Measurements from ENCODE around the gene TLNRD1. TPM values are rescaled to one million over a fixed set of nuclear protein-coding genes. Genes with fewer than 3 reads are reported as not detected.

TLNRD1 gene
- total RNA-seq, 4 donors from 2014 or later: 15.4 to 25.6 (median 19.5) TPM

DNA sequence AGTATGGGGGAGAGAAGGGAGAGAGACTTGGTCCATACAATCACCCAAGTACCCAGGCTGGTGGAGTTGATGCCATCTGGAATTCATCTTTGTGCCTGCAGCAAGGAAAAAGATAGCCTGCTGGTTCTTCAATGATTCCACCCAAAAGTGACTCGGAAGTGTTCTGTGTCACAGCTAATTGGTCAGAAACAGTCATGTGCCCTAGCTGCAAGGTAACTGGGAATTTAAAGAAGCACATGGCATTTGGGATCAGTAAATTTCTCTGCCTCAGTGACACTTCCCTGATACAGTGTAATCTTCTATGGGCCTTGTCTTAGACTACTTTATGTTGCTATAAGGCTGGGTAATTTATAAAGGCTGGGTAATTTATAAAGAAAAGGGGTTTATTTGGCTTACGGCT, 17.5 kb downstream of the TLNRD1 start:
- TF ChIP-seq POLR2A (IDR thresholded peaks at IDR 0.05): no peak
- TF ChIP-seq, protein P1, sequence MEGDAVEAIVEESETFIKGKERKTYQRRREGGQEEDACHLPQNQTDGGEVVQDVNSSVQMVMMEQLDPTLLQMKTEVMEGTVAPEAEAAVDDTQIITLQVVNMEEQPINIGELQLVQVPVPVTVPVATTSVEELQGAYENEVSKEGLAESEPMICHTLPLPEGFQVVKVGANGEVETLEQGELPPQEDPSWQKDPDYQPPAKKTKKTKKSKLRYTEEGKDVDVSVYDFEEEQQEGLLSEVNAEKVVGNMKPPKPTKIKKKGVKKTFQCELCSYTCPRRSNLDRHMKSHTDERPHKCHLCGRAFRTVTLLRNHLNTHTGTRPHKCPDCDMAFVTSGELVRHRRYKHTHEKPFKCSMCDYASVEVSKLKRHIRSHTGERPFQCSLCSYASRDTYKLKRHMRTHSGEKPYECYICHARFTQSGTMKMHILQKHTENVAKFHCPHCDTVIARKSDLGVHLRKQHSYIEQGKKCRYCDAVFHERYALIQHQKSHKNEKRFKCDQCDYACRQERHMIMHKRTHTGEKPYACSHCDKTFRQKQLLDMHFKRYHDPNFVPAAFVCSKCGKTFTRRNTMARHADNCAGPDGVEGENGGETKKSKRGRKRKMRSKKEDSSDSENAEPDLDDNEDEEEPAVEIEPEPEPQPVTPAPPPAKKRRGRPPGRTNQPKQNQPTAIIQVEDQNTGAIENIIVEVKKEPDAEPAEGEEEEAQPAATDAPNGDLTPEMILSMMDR (IDR thresholded peaks at IDR 0.05): no peak
- Histone ChIP-seq H3K9me3 (no peaks in the 10 kb centered on the region), H3K36me3 (no peaks in the 10 kb centered on the region), H3K4me1 (no peaks in the 10 kb centered on the region), H3K27ac (no peak overlapping the region), H3K4me3 (no peak overlapping the region), H3K27me3 (no peaks in the 10 kb centered on the region)
- no peak for DNase-seq

DNA sequence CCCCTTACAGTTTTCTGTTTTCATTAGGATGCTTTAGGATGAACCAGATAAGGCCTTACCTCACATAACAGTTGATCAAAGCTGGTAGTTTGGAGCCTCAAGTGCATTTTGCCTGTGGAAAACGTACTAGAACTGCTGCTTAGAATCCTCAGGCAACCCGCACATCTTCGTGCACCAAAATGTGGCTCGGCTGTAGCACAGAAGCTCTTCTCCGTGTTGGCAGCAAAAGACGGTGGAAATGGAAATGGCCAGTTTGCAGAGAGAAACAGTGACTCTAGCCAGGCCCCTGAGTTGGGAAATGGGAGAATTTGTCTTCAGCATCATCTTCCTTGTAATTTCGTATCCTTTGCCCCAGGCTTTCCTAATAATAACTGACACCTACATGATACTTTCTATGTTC, 20.6 kb downstream of the TLNRD1 start:
- TF ChIP-seq, protein P1 (IDR thresholded peaks at IDR 0.05): no peak
- TF ChIP-seq POLR2A (IDR thresholded peaks at IDR 0.05): no peak
- Histone ChIP-seq H3K4me1 (peaks cover 0 to 4% (median 0%) of the 10 kb centered on the region in 4 donors), H3K4me3 (no peak overlapping the region), H3K27me3 (no peaks in the 10 kb centered on the region), H3K9me3 (no peaks in the 10 kb centered on the region), H3K27ac (no peak overlapping the region), H3K36me3 (no peaks in the 10 kb centered on the region)
- no peak for DNase-seq

DNA sequence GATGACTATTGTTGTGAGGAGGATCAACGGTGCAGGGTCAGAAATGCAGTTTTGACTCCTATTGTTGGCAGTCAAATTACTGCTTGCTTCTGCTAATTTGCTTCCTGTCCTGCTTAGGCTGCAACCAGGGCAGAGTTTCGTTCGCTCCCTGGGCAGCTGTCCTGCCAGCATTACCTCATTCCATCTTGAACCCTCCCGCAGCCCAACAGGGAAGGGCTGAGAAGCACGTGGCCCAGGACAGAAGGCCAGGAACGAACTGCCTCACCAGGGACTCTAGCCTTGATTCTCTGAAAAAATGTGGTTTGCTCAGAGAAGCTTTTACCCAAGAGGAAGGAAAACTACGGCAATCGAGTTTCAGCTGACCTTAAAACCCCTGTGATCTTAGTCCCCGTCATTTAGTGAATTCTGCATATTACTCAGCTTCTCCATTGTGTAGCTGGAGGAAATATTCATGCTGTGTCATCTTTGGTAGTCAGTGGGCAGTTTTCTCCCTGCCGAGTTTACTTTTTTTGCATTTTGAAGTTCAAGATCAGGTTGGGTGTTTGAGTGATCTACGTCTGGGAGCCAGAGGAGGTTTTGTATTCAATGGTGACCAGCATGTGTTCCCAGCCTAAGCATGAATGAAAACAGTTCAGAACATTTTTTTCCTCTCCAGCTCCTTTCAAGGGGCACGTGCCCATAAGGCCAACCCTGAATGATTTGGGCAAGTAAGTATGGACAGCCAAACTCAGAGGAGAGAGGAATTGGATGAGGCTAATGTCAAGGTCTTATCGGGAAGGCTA, 23.0 kb downstream of the TLNRD1 start:
- Histone ChIP-seq H3K4me3 (peak overlapping the region in 1 of 4 donors; percentile 22), H3K27me3 (no peaks in the 10 kb centered on the region), H3K4me1 (peaks cover 0 to 4% (median 0%) of the 10 kb centered on the region in 4 donors), H3K9me3 (no peaks in the 10 kb centered on the region), H3K27ac (peak overlapping the region; percentile 0 to 42 (median 28)), H3K36me3 (no peaks in the 10 kb centered on the region)
- peak in 2 of 3 donors; percentile 24 to 67 for DNase-seq
- TF ChIP-seq POLR2A (IDR thresholded peaks at IDR 0.05): no peak
- TF ChIP-seq, protein P1 (IDR thresholded peaks at IDR 0.05): no peak

DNA sequence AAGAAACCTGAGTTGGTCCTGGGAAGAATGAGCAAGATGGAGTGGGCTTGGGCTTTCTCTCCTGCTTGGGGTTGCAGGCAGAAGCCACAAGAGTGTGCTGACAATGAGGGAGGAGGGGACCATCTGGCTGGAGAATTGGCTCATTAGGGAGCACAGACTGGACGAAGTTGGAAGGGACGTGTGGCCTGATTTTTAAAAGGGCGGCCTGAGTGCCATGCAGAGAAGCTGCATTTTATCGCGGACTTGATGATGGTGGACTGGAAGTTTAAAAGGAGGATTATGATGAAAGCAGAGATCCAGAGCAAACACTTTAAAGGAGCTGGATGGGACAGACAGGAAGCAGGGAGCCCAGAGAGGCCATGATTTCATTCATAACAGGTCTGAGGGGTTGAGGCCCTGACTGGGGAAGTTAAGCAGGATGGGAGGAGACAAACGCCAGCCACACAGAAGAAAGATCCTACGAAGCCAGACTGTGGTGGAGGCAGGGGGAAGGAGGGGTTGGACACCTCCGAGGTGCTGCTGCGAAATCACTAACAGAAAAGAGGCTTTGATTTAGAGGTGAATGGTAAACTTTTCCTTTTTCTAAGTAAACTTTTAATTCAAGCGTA, 23.6 kb downstream of the TLNRD1 start:
- no peaks in the 10 kb centered on the region for H3K9me3 ChIP-seq
- no peak overlapping the region for H3K4me3 ChIP-seq
- peaks cover 0 to 4% (median 0%) of the 10 kb centered on the region in 4 donors for H3K4me1 ChIP-seq
- no peak for TF ChIP-seq POLR2A (IDR thresholded peaks at IDR 0.05)
- TF ChIP-seq, protein P1 (IDR thresholded peaks at IDR 0.05): no peak
- H3K27me3 ChIP-seq: no peaks in the 10 kb centered on the region
- DNase-seq: no peak
- H3K36me3 ChIP-seq: no peaks in the 10 kb centered on the region
- H3K27ac ChIP-seq: peak overlapping the region; percentile 0 to 42 (median 28)

DNA sequence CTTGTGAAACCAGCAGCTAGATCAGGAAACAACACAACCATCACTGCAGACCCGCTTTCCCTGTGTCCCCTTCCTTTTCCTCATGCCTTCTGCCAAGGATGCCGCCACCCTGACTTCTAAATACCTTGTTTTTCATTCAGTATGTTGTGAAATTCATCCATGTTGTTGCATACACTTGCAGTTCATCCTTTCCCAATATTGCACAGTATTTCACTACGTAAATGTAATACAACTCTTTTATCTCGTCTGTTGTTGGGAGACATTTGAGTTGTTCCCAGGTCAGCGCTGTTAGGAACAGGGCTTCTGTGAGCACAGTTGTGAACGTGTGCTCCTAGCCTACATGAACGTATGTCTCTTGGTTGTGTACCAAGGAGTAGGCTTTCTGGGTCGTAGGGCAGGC, 24.2 kb downstream of the TLNRD1 start:
- DNase-seq: no peak
- no peak overlapping the region for H3K27ac ChIP-seq
- no peak for TF ChIP-seq POLR2A (IDR thresholded peaks at IDR 0.05)
- TF ChIP-seq, protein P1 (IDR thresholded peaks at IDR 0.05): no peak
- no peaks in the 10 kb centered on the region for H3K9me3 ChIP-seq
- H3K4me1 ChIP-seq: peaks cover 0 to 4% (median 0%) of the 10 kb centered on the region in 4 donors
- no peak overlapping the region for H3K4me3 ChIP-seq
- no peaks in the 10 kb centered on the region for H3K36me3 ChIP-seq
- H3K27me3 ChIP-seq: no peaks in the 10 kb centered on the region
